Subcutaneous adipose tissue (tissue), 4 donors: Measurements from ENCODE around the gene STX3. TPM values are rescaled to one million over a fixed set of nuclear protein-coding genes. Genes with fewer than 3 reads are reported as not detected.

ENCODE experiments used
- CTCF ChIP-seq: fragments of 450-650 bp; IDR thresholded peaks from one replicate; pipeline ENCODE4 v1.5.1; 2016; ENCODE audit warnings: low read depth, mild to moderate bottlenecking, control low read depth, antibody characterized with exemption, moderate library complexity
- total RNA-seq, 4 donors: library from RNA; depleted of rRNA; stranded (reverse); fragments of >200 nt; gene quantifications; one replicate each; pipeline ENCODE4 v1.1.0, GENCODE V29; 2016

The STX3 gene
- total RNA-seq, 4 donors from 2014 or later: 16.8 to 39.6 (median 26.9) TPM

- TF ChIP-seq CTCF: no peak
These were observed 86.3 kb downstream of the STX3 start for GRCh38 chr11:59841514-59841913.

- no peak for TF ChIP-seq CTCF
These were observed 87.1 kb downstream of the STX3 start for GRCh38 chr11:59842316-59842715.

GRCh38 chr11:59845399-59845798 is 90.2 kb downstream of the STX3 start, which contains the start of gene CBLIF:
Gene CBLIF (minus strand): TSS chr11:59845499. CDS start chr11:59845453, 46 bp downstream.
- no peak for TF ChIP-seq CTCF

- no peak for TF ChIP-seq CTCF
These were observed 91.4 kb downstream of the STX3 start for GRCh38 chr11:59846556-59846955.

GRCh38 chr11:59847626-59848025 is 92.5 kb downstream of the STX3 start:
- no peak for TF ChIP-seq CTCF

- TF ChIP-seq CTCF: no peak
These were observed 94.0 kb downstream of the STX3 start for GRCh38 chr11:59849129-59849528.

GRCh38 chr11:59854871-59855270 is 99.7 kb downstream of the STX3 start:
- TF ChIP-seq CTCF: no peak

Other genes with a start within 250 kb of the STX3 start
- not detected for gene OR4D9, start 243.8 kb upstream of the STX3 start, total RNA-seq
- 10 to 100 TPM; 43.5 to 54.1 (median 48.1) TPM for gene OSBP, start 139.6 kb upstream of the STX3 start, total RNA-seq
- gene PATL1, start 86.3 kb upstream of the STX3 start, total RNA-seq: 10 to 100 TPM; 12.6 to 23.8 (median 15.2) TPM
- not detected for gene OR10V1, start 41.5 kb upstream of the STX3 start, total RNA-seq
- gene MRPL16, start 55.4 kb downstream of the STX3 start, total RNA-seq: 10 to 100 TPM; 36.6 to 50.5 (median 42.1) TPM
- not detected for gene CBLIF, start 90.1 kb downstream of the STX3 start, total RNA-seq
- under 1 TPM in 2 of 4 donors, not detected in 2; 0.34 to 0.98 TPM for gene TCN1, start 111.1 kb downstream of the STX3 start, total RNA-seq
- gene OOSP3, start 123.4 kb downstream of the STX3 start, total RNA-seq: not detected
- not detected for gene OOSP1, start 183.1 kb downstream of the STX3 start, total RNA-seq
- gene OOSP4A, start 208.7 kb downstream of the STX3 start, total RNA-seq: not detected